ENCODE results near the gene DDX39A.
"Not testable (repeated sequence)": the region's sequence is repeated elsewhere in the genome, so short reads cannot be mapped to it uniquely, and the experiment has no call there.

The DDX39A gene

GRCh38 chr19:14419106-14419813 is at the start of gene DDX39A:
DDX39A (minus strand) TSS chr19:14419341; CDS start chr19:14413220, 6,121 bp downstream.
- peak; percentile 96 for DNase-seq (ENCODE audit: low read depth, low spot score)

GRCh38 chr19:14467816-14468215 is 48.7 kb upstream of the DDX39A start:
- DNase-seq (ENCODE audit: low read depth, low spot score) = no peak

GRCh38 chr19:14467391-14467790 is 48.2 kb upstream of the DDX39A start:
- DNase-seq (ENCODE audit: low read depth, low spot score) = no peak

GRCh38 chr19:14463747-14464146 is 44.6 kb upstream of the DDX39A start:
- no peak for DNase-seq (ENCODE audit: low read depth, low spot score)

DNA sequence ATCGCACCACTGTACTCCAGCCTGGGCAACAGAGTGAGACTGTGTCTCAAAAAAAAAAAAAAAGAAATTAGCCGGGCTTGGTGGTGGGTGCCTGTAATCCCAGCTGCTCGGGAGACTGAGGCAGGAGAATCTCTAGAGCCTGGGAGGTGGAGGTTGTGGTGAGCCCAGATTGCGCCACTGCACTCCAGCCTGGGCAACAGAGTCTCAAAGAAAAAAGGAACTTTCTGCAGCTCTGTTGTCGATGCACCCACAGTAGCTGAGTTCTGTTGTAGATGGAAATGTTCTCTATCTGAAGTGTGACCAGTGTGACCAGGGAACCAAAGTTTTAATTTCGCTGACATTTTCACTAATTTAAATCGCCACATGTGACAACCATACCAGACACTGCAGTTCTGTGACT is 43.3 kb upstream of the DDX39A start:
- DNase-seq (ENCODE audit: low read depth, low spot score) = not testable (repeated sequence)

GRCh38 chr19:14460935-14461334 is 41.8 kb upstream of the DDX39A start:
- DNase-seq (ENCODE audit: low read depth, low spot score) = no peak

GRCh38 chr19:14459703-14460102 is 40.6 kb upstream of the DDX39A start:
- no peak for DNase-seq (ENCODE audit: low read depth, low spot score)

GRCh38 chr19:14452303-14452702 is 33.2 kb upstream of the DDX39A start:
- DNase-seq (ENCODE audit: low read depth, low spot score) = not testable (repeated sequence)

DNA sequence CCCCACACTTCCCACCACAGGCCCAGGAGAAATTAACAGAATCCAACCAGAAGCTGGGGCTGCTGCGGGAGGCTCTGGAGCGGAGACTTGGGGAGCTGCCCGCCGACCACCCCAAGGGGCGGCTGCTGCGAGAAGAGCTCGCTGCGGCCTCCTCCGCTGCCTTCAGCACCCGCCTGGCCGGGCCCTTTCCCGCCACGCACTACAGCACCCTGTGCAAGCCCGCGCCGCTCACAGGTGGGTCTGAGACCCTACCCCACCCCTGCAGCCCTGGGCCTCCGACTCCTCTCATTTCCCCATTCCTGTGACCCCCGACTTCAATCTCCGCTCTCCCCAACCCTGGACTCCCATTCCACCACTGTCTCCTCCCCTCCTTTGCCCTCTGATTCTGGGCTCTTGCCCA is 31.7 kb upstream of the DDX39A start:
- no peak for DNase-seq (ENCODE audit: low read depth, low spot score)

- peak; percentile 43 for DNase-seq (ENCODE audit: low read depth, low spot score)
Measured at GRCh38 chr19:14450168-14450874, 31.2 kb upstream of the DDX39A start.

- DNase-seq (ENCODE audit: low read depth, low spot score) = no peak
Measured at GRCh38 chr19:14449321-14449720, 30.2 kb upstream of the DDX39A start.

DNA sequence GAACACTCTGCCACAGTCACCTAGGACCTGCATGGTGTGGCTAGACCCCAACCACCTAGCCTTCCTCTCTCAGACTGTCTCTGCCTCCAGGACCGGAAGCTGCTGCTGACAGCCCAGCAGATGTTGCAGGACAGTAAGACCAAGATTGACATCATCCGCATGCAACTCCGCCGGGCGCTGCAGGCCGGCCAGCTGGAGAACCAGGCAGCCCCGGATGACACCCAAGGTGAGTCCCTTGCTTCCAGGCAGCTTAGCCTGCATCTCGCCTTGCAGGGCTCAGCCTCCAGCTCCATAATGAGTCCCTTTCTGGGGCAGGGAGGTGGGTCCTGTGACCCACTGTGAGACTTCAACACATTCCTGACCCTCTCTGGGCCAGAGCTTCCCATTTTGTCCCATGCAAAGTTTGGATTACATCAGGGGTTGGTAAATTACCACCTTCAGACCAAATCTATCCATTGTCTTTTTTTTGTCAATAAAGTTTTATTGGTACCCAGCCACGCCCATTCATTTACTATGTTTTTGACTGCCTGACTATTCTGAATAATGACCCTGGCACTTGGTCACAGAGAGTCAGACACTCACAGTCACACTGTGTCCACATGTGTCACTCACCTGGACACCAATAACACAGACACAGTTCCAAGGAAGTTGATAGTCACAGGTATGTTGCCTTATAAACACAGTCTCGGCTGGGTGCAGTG is 27.3 kb upstream of the DDX39A start:
- no peak for DNase-seq (ENCODE audit: low read depth, low spot score)

DNA sequence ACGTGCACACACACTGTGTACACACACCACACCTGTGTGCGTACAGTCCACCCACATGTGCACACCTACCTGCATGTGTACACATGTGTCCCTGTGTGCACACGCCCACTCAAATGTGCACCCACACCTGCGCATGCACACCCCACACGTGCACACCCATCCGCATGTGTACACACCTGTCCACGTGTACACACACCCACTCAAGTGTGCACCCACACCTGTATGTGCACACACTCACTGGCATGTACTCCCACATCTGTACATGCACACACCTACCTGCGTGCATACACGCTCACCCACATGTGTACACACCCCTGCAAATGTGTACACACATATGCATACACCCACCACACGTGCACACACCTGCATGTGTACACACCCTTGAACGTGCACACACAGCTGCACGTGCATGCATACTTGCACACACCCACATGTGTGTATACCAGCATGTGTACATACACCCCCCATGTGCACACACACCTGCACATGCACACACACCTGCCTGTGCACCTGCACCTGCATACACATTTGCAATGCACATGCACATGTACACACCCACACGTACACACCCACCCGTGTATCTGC is 24.6 kb upstream of the DDX39A start:
- DNase-seq (ENCODE audit: low read depth, low spot score) = no peak

- DNase-seq (ENCODE audit: low read depth, low spot score) = no peak
Measured at GRCh38 chr19:14442891-14443631, 23.9 kb upstream of the DDX39A start.

DNA sequence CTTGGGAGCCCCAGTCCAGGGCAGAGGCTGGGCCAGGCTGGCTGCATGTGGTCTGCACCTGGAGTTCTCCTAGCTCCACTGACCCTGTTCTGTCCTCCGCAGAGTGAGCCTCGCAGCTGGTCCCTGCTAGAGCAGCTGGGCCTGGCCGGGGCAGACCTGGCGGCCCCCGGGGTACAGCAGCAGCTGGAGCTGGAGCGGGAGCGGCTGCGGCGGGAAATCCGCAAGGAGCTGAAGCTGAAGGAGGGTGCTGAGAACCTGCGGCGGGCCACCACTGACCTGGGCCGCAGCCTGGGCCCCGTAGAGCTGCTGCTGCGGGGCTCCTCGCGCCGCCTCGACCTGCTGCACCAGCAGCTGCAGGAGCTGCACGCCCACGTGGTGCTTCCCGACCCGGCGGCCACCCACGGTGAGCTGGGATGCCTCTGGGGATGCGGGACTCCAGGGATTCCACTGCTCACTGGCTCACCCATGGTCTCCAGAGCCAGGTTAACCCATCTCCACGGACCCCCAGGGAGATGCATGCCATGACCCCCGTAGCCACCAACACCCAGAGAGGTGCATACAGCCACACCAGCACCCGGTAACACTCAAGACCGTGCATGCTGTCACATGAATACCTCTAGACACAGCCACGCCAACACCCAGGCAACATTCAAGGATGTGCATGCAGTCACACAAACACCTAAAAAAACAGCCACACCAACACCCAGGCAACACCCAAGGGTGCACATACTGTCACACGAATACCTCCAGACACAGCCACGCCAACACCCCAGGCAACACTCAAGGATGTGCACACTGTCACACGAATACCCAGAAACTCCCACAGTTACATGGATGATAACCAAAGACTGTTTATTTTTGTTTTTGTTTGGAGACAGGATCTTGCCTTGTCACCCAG is 22.1 kb upstream of the DDX39A start:
- DNase-seq (ENCODE audit: low read depth, low spot score) = no peak

- DNase-seq (ENCODE audit: low read depth, low spot score) = peak; percentile 47
Measured at GRCh38 chr19:14440049-14440448, 20.9 kb upstream of the DDX39A start.

DNA sequence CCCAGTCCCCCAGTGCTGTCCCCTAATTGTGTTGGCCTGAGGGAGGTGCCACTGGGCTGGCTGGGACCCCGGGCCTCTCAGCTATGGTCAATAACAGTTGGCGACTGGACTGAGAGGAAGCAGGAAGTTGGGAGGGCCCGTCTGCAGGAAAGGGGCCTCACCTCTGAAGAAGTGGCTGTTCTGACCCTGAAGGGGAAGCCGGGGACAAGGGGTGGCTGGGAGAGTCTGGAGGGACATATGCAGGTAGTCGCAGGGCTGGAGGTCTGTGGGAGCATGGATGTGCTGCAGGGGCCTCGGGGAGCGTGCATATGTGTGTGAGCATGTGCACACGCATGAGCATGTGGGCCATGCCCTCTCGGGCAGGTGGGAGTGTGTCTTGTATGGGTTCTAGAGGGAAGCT is 19.9 kb upstream of the DDX39A start:
- no peak for DNase-seq (ENCODE audit: low read depth, low spot score)

GRCh38 chr19:14437578-14438140 is 18.5 kb upstream of the DDX39A start:
- no peak for DNase-seq (ENCODE audit: low read depth, low spot score)

GRCh38 chr19:14435320-14436050 is 16.3 kb upstream of the DDX39A start:
- DNase-seq (ENCODE audit: low read depth, low spot score) = no peak
